ENCODE measurements around the gene THSD4.

THSD4 gene

GRCh38 chr15:71302861-71303410 lies 187.7 kb downstream of the THSD4 start:
- no peaks in the 10 kb centered on the region for H3F3A ChIP-seq (ENCODE audit: insufficient read depth, low read length)
- H4K20me1 ChIP-seq (ENCODE audit: insufficient read depth, low read length), result no peaks in the 10 kb centered on the region
- no peaks in the 10 kb centered on the region for H3K4me1 ChIP-seq (ENCODE audit: low read length)
- no peak overlapping the region for H3K4me3 ChIP-seq (ENCODE audit: low read length)
- H2AFZ ChIP-seq (ENCODE audit: low read length), result no peak overlapping the region
- H3K9me3 ChIP-seq (replicated peaks; ENCODE audit: insufficient read depth, low read length), result no peaks in the 10 kb centered on the region
- H3K9me2 ChIP-seq (replicated peaks; ENCODE audit: insufficient read depth, low read length), result no peaks in the 10 kb centered on the region
- no peak overlapping the region for H3K27ac ChIP-seq (ENCODE audit: low read length)
- TF ChIP-seq EZH2phosphoT487 (IDR thresholded peaks at IDR 0.05; ENCODE audit: low read length), result no peak
- TF ChIP-seq EZH2 (optimal IDR thresholded peaks at IDR 0.05; ENCODE audit: low read depth, low read length), result no peak
- TF ChIP-seq, protein P1, sequence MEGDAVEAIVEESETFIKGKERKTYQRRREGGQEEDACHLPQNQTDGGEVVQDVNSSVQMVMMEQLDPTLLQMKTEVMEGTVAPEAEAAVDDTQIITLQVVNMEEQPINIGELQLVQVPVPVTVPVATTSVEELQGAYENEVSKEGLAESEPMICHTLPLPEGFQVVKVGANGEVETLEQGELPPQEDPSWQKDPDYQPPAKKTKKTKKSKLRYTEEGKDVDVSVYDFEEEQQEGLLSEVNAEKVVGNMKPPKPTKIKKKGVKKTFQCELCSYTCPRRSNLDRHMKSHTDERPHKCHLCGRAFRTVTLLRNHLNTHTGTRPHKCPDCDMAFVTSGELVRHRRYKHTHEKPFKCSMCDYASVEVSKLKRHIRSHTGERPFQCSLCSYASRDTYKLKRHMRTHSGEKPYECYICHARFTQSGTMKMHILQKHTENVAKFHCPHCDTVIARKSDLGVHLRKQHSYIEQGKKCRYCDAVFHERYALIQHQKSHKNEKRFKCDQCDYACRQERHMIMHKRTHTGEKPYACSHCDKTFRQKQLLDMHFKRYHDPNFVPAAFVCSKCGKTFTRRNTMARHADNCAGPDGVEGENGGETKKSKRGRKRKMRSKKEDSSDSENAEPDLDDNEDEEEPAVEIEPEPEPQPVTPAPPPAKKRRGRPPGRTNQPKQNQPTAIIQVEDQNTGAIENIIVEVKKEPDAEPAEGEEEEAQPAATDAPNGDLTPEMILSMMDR (IDR thresholded peaks at IDR 0.05; ENCODE audit: low read length), result no peak
- H3K36me3 ChIP-seq (replicated peaks; ENCODE audit: insufficient read depth, low read length), result no peaks in the 10 kb centered on the region
- no peak overlapping the region for H3K4me2 ChIP-seq (ENCODE audit: low read depth, low read length)
- DNase-seq, result no peak
- H3K79me2 ChIP-seq (ENCODE audit: low read length), result no peaks in the 10 kb centered on the region
- H3K27me3 ChIP-seq (replicated peaks; ENCODE audit: insufficient read depth, low read length), result no peaks in the 10 kb centered on the region
- no peak overlapping the region for H3K9ac ChIP-seq (ENCODE audit: low read length)

- H3K27ac ChIP-seq (ENCODE audit: low read length), result no peak overlapping the region
- H2AFZ ChIP-seq (ENCODE audit: low read length), result no peak overlapping the region
- H3K4me1 ChIP-seq (ENCODE audit: low read length), result no peaks in the 10 kb centered on the region
- H3K4me3 ChIP-seq (ENCODE audit: low read length), result no peak overlapping the region
- no peak for TF ChIP-seq EZH2 (optimal IDR thresholded peaks at IDR 0.05; ENCODE audit: low read depth, low read length)
- TF ChIP-seq, protein P1 (IDR thresholded peaks at IDR 0.05; ENCODE audit: low read length), result no peak
- no peak for TF ChIP-seq EZH2phosphoT487 (IDR thresholded peaks at IDR 0.05; ENCODE audit: low read length)
- H4K20me1 ChIP-seq (ENCODE audit: insufficient read depth, low read length), result no peaks in the 10 kb centered on the region
- H3K36me3 ChIP-seq (replicated peaks; ENCODE audit: insufficient read depth, low read length), result no peaks in the 10 kb centered on the region
- DNase-seq, result no peak
- H3K9ac ChIP-seq (ENCODE audit: low read length), result no peak overlapping the region
- H3K9me3 ChIP-seq (replicated peaks; ENCODE audit: insufficient read depth, low read length), result no peaks in the 10 kb centered on the region
- no peaks in the 10 kb centered on the region for H3K79me2 ChIP-seq (ENCODE audit: low read length)
- no peaks in the 10 kb centered on the region for H3K9me2 ChIP-seq (replicated peaks; ENCODE audit: insufficient read depth, low read length)
- H3F3A ChIP-seq (ENCODE audit: insufficient read depth, low read length), result no peaks in the 10 kb centered on the region
- H3K27me3 ChIP-seq (replicated peaks; ENCODE audit: insufficient read depth, low read length), result no peaks in the 10 kb centered on the region
- no peak overlapping the region for H3K4me2 ChIP-seq (ENCODE audit: low read depth, low read length)
Observed at GRCh38 chr15:71303977-71304376, 188.7 kb downstream of the THSD4 start.

DNA sequence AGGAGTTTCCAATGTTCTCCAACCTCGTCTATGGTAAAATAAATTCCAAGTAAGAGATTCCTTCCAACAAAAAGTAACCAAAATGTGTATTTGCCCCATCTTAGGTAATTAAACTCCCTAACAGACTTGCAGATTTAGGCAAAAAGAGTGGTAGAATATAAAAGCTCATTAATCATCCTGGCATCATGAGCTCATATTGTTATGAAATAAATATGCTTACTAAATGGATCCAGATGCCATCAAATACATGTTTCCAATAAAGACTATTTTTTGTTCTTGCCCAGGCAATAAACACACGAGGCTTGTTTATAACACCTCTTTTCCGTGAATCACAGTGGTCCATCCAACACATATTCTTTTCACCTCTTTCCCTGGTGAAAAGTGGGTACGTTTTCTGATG lies 189.4 kb downstream of the THSD4 start:
- Histone ChIP-seq H3K9me3 (replicated peaks; ENCODE audit: insufficient read depth, low read length) (no peaks in the 10 kb centered on the region), H3K27me3 (replicated peaks; ENCODE audit: insufficient read depth, low read length) (no peaks in the 10 kb centered on the region), H2AFZ (ENCODE audit: low read length) (no peak overlapping the region), H3K79me2 (ENCODE audit: low read length) (no peaks in the 10 kb centered on the region), H3K36me3 (replicated peaks; ENCODE audit: insufficient read depth, low read length) (no peaks in the 10 kb centered on the region), H3K4me3 (ENCODE audit: low read length) (no peak overlapping the region), H3K27ac (ENCODE audit: low read length) (no peak overlapping the region), H3K4me1 (ENCODE audit: low read length) (no peaks in the 10 kb centered on the region), H3K9me2 (replicated peaks; ENCODE audit: insufficient read depth, low read length) (no peaks in the 10 kb centered on the region), H3K9ac (ENCODE audit: low read length) (no peak overlapping the region), H3F3A (ENCODE audit: insufficient read depth, low read length) (no peaks in the 10 kb centered on the region), H4K20me1 (ENCODE audit: insufficient read depth, low read length) (no peaks in the 10 kb centered on the region), H3K4me2 (ENCODE audit: low read depth, low read length) (no peak overlapping the region)
- no peak for TF ChIP-seq EZH2phosphoT487 (IDR thresholded peaks at IDR 0.05; ENCODE audit: low read length)
- no peak for DNase-seq

- Histone ChIP-seq H4K20me1 (ENCODE audit: insufficient read depth, low read length) (no peaks in the 10 kb centered on the region), H3K36me3 (replicated peaks; ENCODE audit: insufficient read depth, low read length) (no peaks in the 10 kb centered on the region), H3K9me3 (replicated peaks; ENCODE audit: insufficient read depth, low read length) (no peaks in the 10 kb centered on the region), H3K79me2 (ENCODE audit: low read length) (no peaks in the 10 kb centered on the region), H3K9me2 (replicated peaks; ENCODE audit: insufficient read depth, low read length) (no peaks in the 10 kb centered on the region), H3K4me1 (ENCODE audit: low read length) (no peaks in the 10 kb centered on the region), H3K4me3 (ENCODE audit: low read length) (no peak overlapping the region), H2AFZ (ENCODE audit: low read length) (no peak overlapping the region), H3K27ac (ENCODE audit: low read length) (no peak overlapping the region), H3K27me3 (replicated peaks; ENCODE audit: insufficient read depth, low read length) (no peaks in the 10 kb centered on the region), H3K9ac (ENCODE audit: low read length) (no peak overlapping the region), H3F3A (ENCODE audit: insufficient read depth, low read length) (no peaks in the 10 kb centered on the region), H3K4me2 (ENCODE audit: low read depth, low read length) (no peak overlapping the region)
- no peak for TF ChIP-seq EZH2 (optimal IDR thresholded peaks at IDR 0.05; ENCODE audit: low read depth, low read length)
- TF ChIP-seq, protein P1 (IDR thresholded peaks at IDR 0.05; ENCODE audit: low read length), result no peak
- no peak for TF ChIP-seq EZH2phosphoT487 (IDR thresholded peaks at IDR 0.05; ENCODE audit: low read length)
- no peak for DNase-seq
Observed at GRCh38 chr15:71306538-71306937, 191.3 kb downstream of the THSD4 start.

Measured in MM.1S (cell line).